GM12864 (cell line): Measurements from ENCODE around the gene STX1B.

Source experiments
- DNase-seq: peaks from one replicate; pipeline ENCODE4 v3.0.0-alpha.2; 2011; ENCODE audit warnings: low read depth
- H3K4me3 ChIP-seq: 2 replicates; pipeline ENCODE4 v1.5.1; 2011; ENCODE audit warnings: mild to moderate bottlenecking, low read depth, low read length, control low read depth
- CTCF ChIP-seq: IDR thresholded peaks from 2 replicates; pipeline ENCODE4 v1.5.1; 2011; ENCODE audit warnings: low read depth, mild to moderate bottlenecking, moderate library complexity, low read length, control low read depth, inconsistent platforms; ENCODE audit errors: missing control alignments

The STX1B gene

GRCh38 chr16:30987581-30988190, 22.8 kb downstream of the STX1B start:
- TF ChIP-seq CTCF: no peak
- no peak for DNase-seq

GRCh38 chr16:30986129-30986991, 24.1 kb downstream of the STX1B start:
- DNase-seq: no peak
- TF ChIP-seq CTCF: no peak
- H3K4me3 ChIP-seq: no peak overlapping the region

More at GRCh38 chr16:30987581-30988190, 22.8 kb downstream of the STX1B start:
- no peak overlapping the region for H3K4me3 ChIP-seq

- DNase-seq: no peak
- no peak for TF ChIP-seq CTCF
- no peak overlapping the region for H3K4me3 ChIP-seq
Measured at GRCh38 chr16:30985401-30986128, 24.9 kb downstream of the STX1B start.

- DNase-seq: no peak
- TF ChIP-seq CTCF: peak; percentile 91
- H3K4me3 ChIP-seq: no peak within 1 kb of the TSS
Measured at GRCh38 chr16:30984669-30985400, 25.6 kb downstream of the STX1B start, which contains the start of gene HSD3B7. Gene HSD3B7 (plus strand): TSS chr16:30985207. CDS start chr16:30985659, 452 bp downstream.

- TF ChIP-seq CTCF: no peak
- no peak overlapping the region for H3K4me3 ChIP-seq
- DNase-seq: no peak
Measured at GRCh38 chr16:30983898-30984610, 26.4 kb downstream of the STX1B start.
